GM19238 (cell line): ENCODE data around the gene PIK3CG.
A peak's percentile ranks its signal among the peaks of the same experiment; 100 is the strongest.
"Not testable (repeated sequence)": the region's sequence is repeated elsewhere in the genome, so short reads cannot be mapped to it uniquely, and the experiment has no call there.

Source experiments
- DNase-seq: peaks from one replicate; pipeline ENCODE4 v3.0.0; 2011; ENCODE audit warnings: low spot score; ENCODE audit not compliant: insufficient read length

The PIK3CG gene

DNA sequence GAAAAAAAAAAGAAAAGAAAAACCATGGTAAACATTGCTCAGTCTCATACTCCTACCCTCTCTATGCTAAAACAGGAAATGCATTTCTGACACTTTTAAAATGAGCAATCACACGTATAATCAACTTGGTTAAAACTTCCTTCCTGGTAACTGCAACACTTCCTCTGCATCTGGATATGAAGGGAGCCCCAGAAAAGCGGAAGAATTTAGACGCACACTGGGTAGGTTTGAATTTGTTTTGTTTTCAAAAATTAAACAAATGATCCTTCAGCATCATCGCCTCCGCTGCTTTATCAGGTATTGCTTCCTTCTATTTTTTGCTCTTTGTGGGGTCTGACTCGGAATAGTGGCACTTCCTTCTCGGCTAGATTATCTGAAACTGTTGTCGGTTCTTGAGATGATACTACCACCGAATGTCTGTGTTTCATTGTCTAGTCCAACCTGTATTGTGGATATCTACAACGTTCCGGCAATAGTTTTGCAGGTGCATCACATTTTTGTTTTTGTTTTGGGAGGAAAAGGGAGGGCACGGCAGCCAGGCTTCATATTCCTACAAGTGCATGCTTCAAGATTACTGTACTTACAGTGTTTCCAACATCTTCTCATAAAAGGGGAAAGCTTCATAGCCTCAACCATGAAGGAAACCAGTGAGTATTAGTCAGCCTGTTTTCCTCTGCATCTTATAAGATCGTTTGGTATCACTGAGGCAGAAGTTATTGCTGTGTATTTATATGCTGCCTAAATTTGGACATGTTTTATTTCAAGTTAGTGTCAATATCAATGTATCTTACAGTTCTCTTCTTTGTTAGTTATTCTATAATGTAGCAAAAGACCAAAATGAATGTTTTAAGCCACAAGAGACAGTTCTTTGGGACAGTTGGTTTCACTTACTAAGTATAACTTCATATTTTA lies at the start of gene PIK3CG:
Gene PIK3CG, plus strand, starts transcription at position 153 of the 912 bp plus-strand sequence. CDS start 2,280 bp downstream, outside the sequence.
- DNase-seq: peak; percentile 34

DNA sequence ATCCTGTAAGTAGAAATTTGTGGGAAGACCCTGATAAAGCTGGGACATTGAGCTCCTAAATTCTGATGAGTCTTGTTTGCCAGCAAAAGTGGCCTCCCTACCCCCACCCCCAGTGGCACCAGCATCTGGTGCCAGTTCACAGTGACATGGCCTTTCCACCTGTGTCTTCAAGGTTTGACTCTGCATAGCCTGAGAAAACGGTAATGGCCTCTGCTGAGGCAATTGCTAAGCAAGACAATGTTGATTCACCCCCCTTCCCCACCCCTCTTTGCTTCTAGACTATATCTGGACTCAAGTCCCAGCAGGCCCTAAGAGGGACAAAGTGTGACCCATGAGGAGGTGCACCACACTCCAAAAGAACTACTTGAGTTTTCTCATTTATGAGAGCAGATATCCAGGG lies 48.0 kb upstream of the PIK3CG start:
- DNase-seq: no peak

DNA sequence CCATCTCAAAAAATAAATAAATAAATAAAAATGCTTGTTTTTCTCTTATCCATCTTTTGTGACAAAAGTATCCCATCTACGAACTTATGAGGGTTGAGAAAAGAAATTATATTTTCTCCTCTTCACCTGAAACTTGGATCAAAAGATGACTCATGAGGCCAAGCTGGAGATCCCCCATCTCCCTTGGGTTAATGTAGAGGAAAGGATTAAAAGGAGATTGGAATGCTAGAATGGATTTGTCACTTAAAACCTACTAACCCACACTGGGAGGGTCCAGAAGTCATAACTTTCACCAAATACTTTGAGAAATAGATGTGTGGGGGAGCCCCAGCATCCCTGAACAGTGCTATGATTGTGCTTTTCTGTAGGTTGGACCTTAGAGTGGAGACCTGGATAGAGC lies 46.3 kb upstream of the PIK3CG start:
- DNase-seq: no peak

DNA sequence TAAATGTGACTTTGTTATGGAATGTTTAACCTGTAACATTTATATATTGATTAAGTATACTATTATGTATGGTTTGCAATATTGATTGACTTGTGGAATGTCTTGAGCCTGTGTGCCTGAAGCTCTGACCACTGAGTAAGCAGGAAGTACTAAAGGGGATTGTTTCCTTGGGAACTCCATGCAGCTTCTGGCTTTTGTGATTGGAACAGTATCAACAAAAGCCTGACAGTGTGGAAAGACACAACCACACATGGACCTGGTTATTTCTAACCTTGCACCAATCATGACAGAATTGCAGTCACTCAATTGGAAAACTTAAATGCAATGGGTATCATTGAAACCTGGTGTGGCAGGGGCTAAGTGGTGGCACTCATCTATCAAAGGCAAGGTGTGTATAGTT lies 45.5 kb upstream of the PIK3CG start:
- no peak for DNase-seq

DNA sequence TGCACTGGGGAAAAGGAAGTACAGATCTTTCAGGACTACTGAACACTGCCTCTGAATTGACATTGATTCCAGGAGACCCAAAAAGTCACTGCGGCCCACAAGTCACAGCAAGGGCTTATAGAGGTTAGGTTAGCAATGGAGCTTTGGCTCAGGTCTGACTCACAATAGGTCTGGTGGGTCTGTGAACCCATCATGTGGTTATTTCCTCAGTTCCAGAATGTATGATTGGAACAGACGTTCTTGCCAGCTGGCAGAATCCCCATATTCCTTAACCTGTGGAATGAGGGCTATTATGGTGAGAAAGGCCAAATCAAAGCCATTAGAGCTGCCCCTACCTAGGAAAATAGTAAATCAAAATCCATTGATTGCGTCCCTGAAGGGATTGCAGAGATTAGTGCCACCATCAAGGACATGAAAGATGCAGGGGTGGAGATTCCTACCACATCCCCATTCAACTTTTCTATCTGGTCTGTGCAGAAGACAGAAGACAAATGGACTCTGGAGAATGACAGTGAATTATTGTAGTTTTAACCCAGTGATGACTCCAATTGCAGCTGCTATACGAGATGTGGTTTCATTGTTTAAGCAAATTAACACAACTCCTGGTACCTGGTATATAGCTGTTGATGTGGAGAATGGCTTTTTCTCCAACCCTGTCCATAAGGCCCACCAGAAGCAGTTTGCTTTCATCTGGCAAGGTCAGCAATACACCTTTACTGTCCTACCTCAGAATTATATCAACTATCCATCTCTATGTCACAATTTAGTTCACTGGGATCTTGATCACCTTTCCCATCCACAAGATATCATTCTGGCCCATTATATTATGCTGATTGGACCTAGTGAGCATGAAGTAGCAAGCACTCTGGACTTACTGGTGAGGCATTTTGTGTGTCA lies 44.5 kb upstream of the PIK3CG start:
- DNase-seq: no peak

DNA sequence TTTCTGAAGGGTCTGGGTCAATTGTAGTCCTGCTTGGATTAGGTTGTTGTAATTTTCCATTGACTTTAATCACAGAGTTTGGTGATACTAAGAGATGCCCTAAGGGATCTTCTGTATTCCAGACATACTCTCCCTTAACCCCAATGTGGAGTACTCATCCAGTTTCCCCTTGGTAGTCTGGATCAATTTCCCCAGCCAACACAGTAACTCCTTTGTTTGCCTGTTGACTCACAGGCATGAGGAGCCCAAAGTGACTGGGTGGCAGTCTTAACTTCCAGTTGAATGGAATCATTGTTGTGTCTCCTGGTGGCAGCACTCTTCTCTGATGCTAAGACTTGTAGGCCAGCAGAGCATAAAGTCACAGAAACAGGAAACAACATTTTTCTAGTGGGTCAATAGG lies 41.5 kb upstream of the PIK3CG start:
- no peak for DNase-seq

DNA sequence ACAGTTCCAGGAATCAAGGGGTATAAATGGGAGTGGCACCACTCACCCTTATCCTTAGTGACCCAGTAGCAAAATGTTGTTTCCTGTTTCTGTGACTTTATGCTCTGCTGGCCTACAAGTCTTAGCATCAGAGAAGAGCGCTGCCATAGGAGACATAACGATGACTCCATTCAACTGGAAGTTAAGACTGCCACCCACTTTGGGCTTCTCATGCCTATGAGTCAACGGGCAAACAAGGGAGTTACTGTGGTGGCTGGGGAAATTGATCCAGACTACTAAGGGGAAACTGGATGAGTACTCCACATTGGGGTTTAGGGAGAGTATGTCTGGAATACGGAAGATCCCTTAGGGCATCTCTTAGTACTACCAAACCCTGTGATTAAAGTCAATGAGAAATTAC lies 40.6 kb upstream of the PIK3CG start:
- no peak for DNase-seq

DNA sequence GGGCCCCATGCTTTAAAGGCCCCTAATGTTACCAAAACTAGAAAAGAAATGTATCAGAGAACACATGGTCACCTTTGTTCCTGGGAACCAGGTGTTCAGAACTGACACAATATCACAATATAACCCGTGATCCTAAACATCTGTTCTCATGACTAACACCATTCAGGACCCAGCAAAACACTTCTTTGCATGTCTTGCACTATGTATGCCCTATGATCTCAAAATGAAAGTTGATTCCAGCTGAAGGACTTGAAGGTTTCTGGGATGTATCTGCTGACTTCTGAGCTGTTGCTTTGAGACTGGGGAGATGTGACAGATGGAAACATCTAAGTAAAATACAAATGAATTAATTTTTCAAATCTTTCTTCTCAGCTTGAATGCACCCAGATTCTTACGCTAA lies 37.5 kb upstream of the PIK3CG start:
- DNase-seq: no peak

DNA sequence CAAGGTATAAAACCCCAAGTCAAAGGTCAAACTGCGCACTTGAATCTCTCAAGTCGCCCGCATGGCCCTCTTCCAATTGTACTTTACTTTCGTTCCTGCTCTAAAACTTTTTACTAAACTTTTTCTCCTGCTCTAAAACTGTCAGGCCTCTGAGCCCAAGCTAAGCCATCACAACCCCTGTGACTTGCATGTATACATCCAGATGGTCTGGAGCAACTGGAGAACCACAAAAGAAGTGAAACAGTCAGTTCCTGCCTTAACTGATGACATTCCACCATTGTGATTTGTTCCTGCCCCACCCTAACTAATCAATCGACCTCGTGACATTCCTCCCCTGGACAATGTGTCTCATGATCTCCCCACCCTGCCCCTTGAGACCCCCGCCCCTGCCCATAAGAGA lies 35.6 kb upstream of the PIK3CG start:
- no peak for DNase-seq

DNA sequence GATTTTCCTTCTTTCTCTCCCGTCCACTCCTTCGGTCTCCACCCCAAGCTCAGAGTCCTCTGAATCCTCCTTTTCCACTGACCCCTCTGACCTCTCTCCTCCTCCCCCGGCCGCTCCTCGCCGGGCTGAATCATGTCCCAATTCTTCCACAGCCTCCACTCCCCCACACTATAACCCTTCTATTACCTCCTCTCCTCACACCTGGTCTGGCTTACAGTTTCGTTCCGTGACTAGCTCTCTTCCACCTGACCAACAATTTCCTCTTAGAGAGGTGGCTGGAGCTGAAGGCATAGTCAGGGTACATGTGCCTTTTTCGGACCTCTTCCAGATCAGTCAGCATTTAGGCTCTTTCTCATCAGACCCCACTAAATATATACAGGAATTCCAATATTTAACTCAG lies 34.2 kb upstream of the PIK3CG start:
- DNase-seq: not testable (repeated sequence)

DNA sequence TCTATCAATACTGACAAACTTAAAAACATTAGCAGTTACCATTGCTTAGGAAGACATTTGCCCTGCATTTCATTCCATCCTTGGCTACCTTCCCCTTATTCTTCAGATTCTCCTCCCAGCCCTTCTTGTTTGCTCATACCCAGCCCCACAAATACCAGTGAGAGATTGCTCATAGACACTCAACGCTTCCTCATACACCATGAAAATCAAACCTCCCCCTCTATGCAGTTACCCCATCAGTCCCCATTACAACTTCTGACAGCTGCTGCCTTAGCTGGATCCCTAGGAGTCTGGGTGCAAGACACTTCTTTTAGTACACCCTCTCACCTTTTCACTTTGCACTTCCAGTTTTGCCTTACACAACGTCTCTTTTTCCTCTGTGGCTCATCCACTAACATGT lies 28.3 kb upstream of the PIK3CG start:
- DNase-seq: no peak

DNA sequence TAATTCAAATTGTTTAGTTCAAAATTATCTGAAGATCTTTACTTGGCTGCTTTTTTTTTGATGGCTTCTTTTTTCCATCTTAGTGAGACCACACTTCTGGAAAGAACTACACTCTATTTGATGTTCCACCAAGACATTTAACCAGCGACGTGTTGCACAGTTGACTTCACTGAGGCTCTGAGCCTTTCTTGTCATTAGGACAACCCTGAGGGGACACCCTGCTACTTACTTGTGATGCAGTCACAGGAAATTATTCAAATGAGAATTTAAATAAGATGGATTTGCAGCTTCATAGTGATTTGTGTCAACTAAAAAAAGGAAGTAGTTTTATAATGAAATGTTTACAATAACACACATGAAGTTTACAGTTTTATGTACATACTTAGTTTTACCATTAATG lies 25.6 kb upstream of the PIK3CG start:
- DNase-seq: no peak

DNA sequence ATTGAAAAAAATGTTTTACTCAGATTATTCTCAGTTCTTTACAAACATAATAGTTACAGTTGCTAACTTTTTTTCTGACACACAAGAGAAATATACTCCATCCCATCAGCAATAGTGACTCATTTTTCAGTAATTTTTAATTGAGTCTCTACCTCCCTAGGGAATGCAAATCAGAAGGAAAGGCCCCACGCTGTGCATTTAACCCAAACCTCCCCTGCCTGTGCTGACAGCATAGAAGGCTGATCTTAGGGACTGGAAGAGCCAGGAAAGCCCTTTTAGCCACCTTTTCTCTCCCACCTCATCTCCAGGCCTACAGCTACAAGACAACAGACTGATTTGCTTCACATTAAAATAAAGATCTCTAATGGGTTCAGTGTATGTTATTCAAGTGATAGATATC lies 24.7 kb upstream of the PIK3CG start:
- DNase-seq: no peak

DNA sequence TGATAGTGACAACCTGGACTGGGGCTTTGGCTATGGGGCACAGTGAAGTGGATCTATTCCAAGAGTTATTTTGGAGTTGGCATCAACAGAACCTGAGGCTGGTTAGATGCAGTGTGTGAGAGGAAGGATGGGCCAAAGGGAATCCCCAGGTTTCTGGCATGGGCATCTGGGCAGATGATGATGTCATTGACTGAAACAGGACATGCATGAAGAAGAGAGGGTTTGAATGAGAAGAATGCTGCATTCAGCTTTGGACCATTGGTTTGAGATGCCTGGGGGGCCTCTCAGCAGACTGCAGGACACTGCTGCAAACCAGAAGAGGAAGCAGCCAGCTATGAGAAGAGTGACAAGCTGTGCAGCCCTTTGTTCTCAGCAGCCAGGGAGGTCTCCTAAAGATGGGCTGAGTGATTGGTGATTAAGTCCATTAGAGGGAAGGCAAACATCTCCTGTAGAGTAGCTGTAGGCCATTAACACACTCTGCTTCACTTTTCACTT lies 23.1 kb upstream of the PIK3CG start:
- DNase-seq: no peak

DNA sequence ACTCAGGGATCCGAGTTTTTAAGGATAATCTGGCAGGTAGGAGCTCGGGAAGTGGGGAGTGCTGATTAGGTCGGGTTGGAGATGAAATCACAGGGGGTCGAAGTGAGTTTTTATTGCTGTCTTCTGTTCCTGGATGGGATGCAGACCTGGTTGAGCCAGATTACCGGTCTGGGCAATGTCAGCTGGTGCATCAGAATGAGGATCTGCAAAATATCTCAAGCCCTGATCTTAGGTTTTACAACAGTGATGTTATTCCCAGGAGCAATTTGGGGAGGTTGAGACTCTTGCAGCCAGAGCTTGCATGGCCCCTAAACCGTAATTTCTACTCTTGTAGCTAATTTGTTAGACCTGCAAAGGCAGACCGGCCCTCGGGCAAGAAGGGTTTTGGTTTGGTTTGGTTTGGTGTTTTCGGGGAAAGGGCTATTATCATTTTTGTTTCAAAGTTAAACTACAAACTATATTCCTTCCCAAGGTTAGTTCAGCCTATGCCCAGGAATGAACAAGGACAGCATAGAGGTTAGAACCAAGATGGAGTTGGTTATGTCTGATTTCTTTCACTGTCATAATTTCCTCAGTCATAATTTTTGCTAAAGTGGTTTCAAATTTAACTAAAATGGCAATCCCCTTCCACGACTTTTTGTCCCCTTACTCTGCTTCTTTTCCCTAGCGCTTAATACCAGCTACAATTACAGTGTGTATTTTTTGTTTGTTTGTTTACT lies 20.6 kb upstream of the PIK3CG start:
- DNase-seq: no peak

DNA sequence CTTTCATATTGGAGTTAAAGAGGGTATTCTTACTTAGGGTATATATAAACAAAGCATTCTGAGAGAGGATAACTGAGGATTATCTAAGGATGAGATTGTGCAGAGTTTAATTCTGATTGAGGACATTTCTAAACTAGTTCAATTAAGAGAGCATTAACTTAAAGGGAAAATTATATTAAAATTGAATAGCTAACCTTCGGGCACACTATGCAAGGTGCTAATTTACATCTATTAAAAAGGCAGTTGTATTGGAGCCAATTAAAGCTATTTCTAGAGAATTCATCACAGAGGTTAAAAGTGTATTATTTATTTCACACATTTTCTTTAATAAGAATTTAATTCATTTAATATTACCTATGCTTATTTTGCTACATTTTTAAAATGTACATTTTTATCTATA lies 17.0 kb upstream of the PIK3CG start:
- DNase-seq: no peak

DNA sequence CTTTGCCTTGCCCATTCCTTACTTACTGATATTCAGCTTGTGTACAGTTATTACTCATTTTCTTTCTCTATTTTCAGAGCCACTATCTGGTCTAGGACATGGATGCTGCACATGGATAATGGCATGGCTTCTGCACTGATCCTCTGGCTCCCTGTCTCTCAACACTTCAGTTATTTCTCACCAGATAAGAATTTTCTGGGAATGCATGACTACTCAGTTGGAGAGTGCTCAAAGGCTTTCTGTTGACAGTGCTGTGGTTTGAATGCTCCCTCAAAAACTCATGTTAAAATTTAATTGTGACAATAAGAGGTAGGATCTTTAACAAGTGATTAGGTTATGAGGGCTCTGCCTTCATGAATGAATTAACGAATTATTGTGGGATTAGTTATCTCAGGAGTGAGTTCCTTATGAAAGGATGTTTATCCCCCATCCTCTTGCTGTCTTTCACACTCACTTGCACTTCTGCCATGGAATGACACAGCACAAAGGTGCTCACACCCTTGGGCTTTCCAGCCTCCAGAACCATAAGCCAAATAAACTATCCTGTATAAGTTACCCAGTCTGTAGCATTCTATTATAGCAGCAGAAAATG lies 16.1 kb upstream of the PIK3CG start:
- DNase-seq: no peak

DNA sequence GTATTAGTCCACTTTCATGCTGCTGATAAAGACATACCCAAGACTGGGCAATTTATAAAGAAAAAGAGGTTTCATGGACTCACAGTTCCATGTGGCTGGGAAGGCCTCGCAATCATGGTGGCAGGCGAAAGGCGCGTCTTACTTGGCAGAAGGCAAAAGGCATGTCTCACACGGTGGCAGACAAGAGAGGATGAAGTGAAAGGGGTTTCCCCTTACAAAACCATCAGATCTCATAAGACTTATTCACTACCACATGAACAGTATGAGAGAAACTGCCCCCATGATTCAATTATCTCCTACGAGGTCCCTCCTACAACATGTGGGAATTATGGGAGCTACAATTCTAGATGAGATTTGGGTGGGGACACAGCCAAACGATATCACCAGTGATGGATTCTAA lies 13.4 kb upstream of the PIK3CG start:
- not testable (repeated sequence) for DNase-seq

DNA sequence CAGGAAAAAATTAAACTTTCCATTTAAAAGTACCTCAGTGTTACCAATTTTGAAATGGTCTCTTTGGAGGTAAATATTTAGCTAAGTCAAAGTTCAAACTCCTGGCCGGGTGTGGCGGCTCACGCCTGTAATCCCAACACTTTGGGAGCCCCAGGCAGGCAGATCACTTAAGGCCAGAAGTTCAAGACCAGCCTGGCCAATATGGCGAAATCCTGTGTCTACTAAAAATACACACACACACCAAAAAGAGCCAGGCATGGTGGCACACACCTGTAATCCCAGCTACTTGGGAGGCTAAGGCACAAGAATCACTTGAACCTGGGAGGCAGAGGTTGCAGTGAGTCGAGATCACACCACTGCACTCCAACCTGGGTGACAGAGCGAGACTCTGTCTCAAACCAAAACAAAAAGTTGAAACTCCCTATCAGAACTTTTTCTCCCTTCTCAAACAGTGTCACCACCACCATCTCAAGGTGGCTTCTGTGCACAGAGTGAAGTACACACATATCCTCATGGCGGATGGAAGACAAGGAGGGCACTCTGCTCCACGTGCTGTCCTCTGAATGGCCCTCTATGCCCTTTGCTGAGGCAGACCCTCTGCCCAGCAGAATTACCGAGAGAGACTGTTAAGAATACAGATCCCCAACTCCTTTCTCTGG lies 11.7 kb upstream of the PIK3CG start:
- no peak for DNase-seq

DNA sequence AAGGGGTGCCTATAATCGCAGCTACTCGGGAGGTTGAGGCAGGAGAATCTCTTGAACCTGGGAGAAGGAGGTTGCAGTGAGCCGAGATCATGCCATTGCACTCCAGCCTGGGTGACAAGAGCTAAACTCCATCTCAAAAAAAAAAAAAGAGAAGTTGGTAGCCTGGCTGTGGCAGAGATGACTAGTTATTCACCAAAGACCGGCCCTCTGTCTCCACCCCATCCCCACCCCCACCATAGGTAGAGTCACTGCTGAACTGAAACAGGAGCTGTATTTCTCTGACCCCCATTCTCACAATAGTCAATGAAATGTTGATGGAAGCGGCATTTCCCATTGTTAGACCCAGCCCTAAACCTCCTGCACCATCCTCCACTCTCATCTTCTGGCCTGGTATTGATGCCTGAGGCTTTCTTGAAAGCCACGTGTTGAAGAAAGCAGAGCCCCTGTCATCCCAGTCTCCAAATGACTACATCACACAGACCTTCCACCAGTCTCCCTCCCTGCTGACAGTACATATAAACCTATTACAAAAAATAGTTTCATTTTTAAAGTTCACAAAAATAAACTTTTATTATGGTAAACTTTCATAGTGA lies 9.4 kb upstream of the PIK3CG start:
- DNase-seq: no peak
